HEK293 (cell line): ENCODE data around the gene OPN1MW3.

ENCODE experiments used
- CTCF ChIA-PET: fragments of 350-600 bp; formaldehyde crosslinking; extraction: SDS; loops from one replicate; lab custom pipeline; 2021; ENCODE audit warnings: antibody characterized with exemption; lab: Yijun Ruan, JAX
- POLR2A ChIA-PET: fragments of 300-600 bp; formaldehyde crosslinking; extraction: SDS; loops from one replicate; lab custom pipeline; 2020; ENCODE audit warnings: antibody characterized with exemption, inconsistent platforms; lab: Yijun Ruan, JAX
- H3K27ac ChIP-seq: fragments of 200-500 bp; sonication (Bioruptor generic); 2 replicates; pipeline ENCODE4 v1.5.1; 2014; ENCODE audit warnings: low read depth, low read length, control low read depth, inconsistent platforms; ENCODE audit errors: extremely low read depth
- H3K36me3 ChIP-seq, 2 experiments: fragments of 200-500 bp in 1 of 2; sonication (Bioruptor generic) in 1 of 2; 1 replicate in 1 of 2; 2 replicates in 1 of 2; pipeline ENCODE4 v1.5.1; 2014 to 2017; ENCODE audit warnings: inconsistent platforms in 2 of 2, low read length in 2 of 2; ENCODE audit not compliant: control insufficient read depth in 2 of 2, insufficient read depth in 1 of 2
- H3K4me1 ChIP-seq: fragments of 200-500 bp; sonication (Bioruptor generic); 2 replicates; pipeline ENCODE4 v1.5.1; 2014; ENCODE audit warnings: mild to moderate bottlenecking, low read length, inconsistent platforms; ENCODE audit not compliant: control insufficient read depth, insufficient read depth
- H3K4me3 ChIP-seq: 2 replicates; pipeline ENCODE4 v1.5.1; 2011; ENCODE audit warnings: low read depth, mild to moderate bottlenecking, control low read depth, low read length, moderate library complexity
- H3K9me3 ChIP-seq: fragments of 200-500 bp; sonication (Bioruptor generic); 2 replicates; pipeline ENCODE4 v1.5.1; 2014; ENCODE audit warnings: low read depth, low read length, inconsistent platforms; ENCODE audit not compliant: control insufficient read depth, insufficient read depth
- HOXD13 ChIP-seq: sonication (generic); formaldehyde crosslinking; IDR thresholded peaks from 2 replicates; pipeline ENCODE4 v1.8.0; 2022; ENCODE audit warnings: missing genetic modification reagents, borderline replicate concordance
- IKZF3 ChIP-seq: fragments of 450-650 bp; IDR thresholded peaks from 2 replicates; pipeline ENCODE4 v1.5.0; 2018; ENCODE audit warnings: missing biosample characterization, mild to moderate bottlenecking, missing genetic modification characterization, moderate library complexity
- KLF9 ChIP-seq: fragments of 450-650 bp; formaldehyde crosslinking; IDR thresholded peaks from 2 replicates; pipeline ENCODE4 v1.5.1; 2016; ENCODE audit warnings: missing biosample characterization, missing genetic modification characterization, low read depth
- ZBTB17 ChIP-seq: fragments of 450-650 bp; formaldehyde crosslinking; IDR thresholded peaks from 2 replicates; pipeline ENCODE4 v1.5.1; 2016; ENCODE audit warnings: missing biosample characterization, missing genetic modification characterization
- ZNF10 ChIP-seq: fragments of 450-650 bp; formaldehyde crosslinking; IDR thresholded peaks from 2 replicates; pipeline ENCODE4 v1.5.1; 2017; ENCODE audit warnings: missing biosample characterization, missing genetic modification characterization
- ZNF132 ChIP-seq: fragments of 450-650 bp; formaldehyde crosslinking; IDR thresholded peaks from 2 replicates; pipeline ENCODE4 v1.5.1; 2017; ENCODE audit warnings: missing biosample characterization, missing genetic modification characterization, borderline replicate concordance
- ZNF146 ChIP-seq: fragments of 450-650 bp; formaldehyde crosslinking; IDR thresholded peaks from 2 replicates; pipeline ENCODE4 v1.5.1; 2016; ENCODE audit warnings: missing biosample characterization, missing genetic modification characterization
- ZNF202 ChIP-seq: fragments of 450-650 bp; formaldehyde crosslinking; IDR thresholded peaks from 2 replicates; pipeline ENCODE4 v1.5.1; 2016; ENCODE audit warnings: missing biosample characterization, missing genetic modification characterization, borderline replicate concordance
- ZNF473 ChIP-seq: fragments of 450-650 bp; formaldehyde crosslinking; IDR thresholded peaks from 2 replicates; pipeline ENCODE4 v1.5.1; 2017; ENCODE audit warnings: missing biosample characterization, missing genetic modification characterization
- ZNF48 ChIP-seq: fragments of 450-650 bp; formaldehyde crosslinking; IDR thresholded peaks from 2 replicates; pipeline ENCODE4 v1.5.1; 2016; ENCODE audit warnings: missing biosample characterization, missing genetic modification characterization
- ZNF501 ChIP-seq: fragments of 450-650 bp; formaldehyde crosslinking; IDR thresholded peaks from 2 replicates; pipeline ENCODE4 v1.5.1; 2016; ENCODE audit warnings: missing biosample characterization, missing genetic modification characterization
- ZNF555 ChIP-seq: fragments of 450-650 bp; formaldehyde crosslinking; conservative IDR thresholded peaks from 2 replicates; pipeline ENCODE4 v1.5.1; 2017; ENCODE audit warnings: missing biosample characterization, mild to moderate bottlenecking, missing genetic modification characterization, inconsistent platforms
- ZNF626 ChIP-seq: fragments of 450-650 bp; sonication (Bioruptor Pico); formaldehyde crosslinking; IDR thresholded peaks from 2 replicates; pipeline ENCODE4 v1.5.1; 2018; ENCODE audit warnings: missing biosample characterization, missing genetic modification characterization, inconsistent platforms
- ZNF658 ChIP-seq: fragments of 450-650 bp; formaldehyde crosslinking; IDR thresholded peaks from 2 replicates; pipeline ENCODE4; 2016; ENCODE audit warnings: missing biosample characterization, missing genetic modification characterization
- ZNF707 ChIP-seq: fragments of 450-650 bp; formaldehyde crosslinking; IDR thresholded peaks from 2 replicates; pipeline ENCODE4 v1.5.1; 2016; ENCODE audit warnings: missing biosample characterization, missing genetic modification characterization
- ZSCAN16 ChIP-seq: fragments of 450-650 bp; formaldehyde crosslinking; IDR thresholded peaks from 2 replicates; pipeline ENCODE4 v1.5.1; 2016; ENCODE audit warnings: missing biosample characterization, missing genetic modification characterization
- ZXDB ChIP-seq: fragments of 450-650 bp; formaldehyde crosslinking; IDR thresholded peaks from 2 replicates; pipeline ENCODE4 v1.5.1; 2016; ENCODE audit warnings: missing biosample characterization, missing genetic modification characterization
- TF ChIP-seq, protein P1 (sequence below): fragments of 450-650 bp; formaldehyde crosslinking; IDR thresholded peaks from 2 replicates; pipeline ENCODE4 v1.5.1; 2016; ENCODE audit warnings: missing biosample characterization, missing genetic modification characterization, borderline replicate concordance
- TF ChIP-seq, protein P2 (sequence below): fragments of 450-650 bp; formaldehyde crosslinking; IDR thresholded peaks from 2 replicates; pipeline ENCODE4 v1.5.1; 2017; ENCODE audit warnings: missing biosample characterization, missing genetic modification characterization

Gene OPN1MW3

DNA sequence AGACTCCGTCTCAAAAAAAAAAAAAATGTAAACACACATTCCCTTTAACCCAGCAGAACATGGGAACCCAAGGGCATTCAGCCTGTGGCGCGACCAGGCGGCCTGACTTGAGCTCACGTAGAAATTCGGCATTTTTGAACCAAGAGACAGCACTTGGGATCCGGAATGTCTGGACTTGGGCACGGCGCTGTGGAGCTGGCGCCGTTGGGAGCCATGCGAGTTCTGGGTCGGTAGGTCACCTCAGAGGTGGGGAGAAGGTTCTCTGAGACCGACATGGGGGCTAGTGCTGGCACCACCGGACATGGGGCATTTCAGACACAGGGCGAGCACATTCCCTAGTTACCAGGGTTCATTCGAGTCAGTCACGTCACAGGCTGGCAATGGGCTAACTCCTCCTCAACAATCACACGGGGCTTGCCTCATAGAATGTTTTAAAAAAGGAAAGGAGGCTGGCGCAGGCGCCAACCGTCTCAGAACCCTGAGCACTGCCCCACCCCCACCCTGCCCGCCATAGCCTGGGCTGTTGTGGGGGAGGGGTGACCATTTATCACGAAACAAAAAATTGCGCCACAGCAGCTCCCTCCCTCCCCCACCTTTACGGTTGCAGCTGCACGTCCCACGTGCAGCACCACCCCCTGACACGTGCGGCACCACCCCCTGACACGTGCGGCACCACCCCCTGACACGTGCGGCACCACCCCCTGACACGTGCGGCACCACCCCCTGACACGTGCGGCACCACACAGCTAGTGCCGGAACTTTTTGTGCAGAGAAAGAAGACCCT lies 37.6 kb downstream of the OPN1MW3 start, which contains the start of gene TEX28:
Gene TEX28, minus strand, starts transcription at position 334 of the 784 bp plus-strand sequence. CDS start 3,007 bp downstream, outside the sequence.
- POLR2A ChIA-PET, result interaction anchor here (0.7 kb wide), 1 partner anchor 246 kb away, joined by 3 read pairs; no protein-coding TSS in a partner anchor
- TF ChIP-seq ZNF146 (tag by site-specific recombination), result no peak
- no peak for TF ChIP-seq ZXDB (tag by site-specific recombination)
- TF ChIP-seq HOXD13 (CRISPR knock-in tag), result no peak
- no peak for TF ChIP-seq ZSCAN16 (tag by site-specific recombination)
- TF ChIP-seq ZNF658 (tag by site-specific recombination), result no peak
- TF ChIP-seq, all 188 proteins: peak for 0
- Histone ChIP-seq H3K4me3 (no peak within 1 kb of the TSS), H3K36me3 (no peaks in the 10 kb centered on the region), H3K4me1 (no peaks in the 10 kb centered on the region), H3K27ac (no peak within 1 kb of the TSS), H3K9me3 (no peaks in the 10 kb centered on the region)
- CTCF ChIA-PET, result interaction anchor here (0.7 to 1.6 kb wide), 3 partner anchors 14 to 1336 kb away, joined by 3 to 6 read pairs (median 4); no protein-coding TSS in a partner anchor

DNA sequence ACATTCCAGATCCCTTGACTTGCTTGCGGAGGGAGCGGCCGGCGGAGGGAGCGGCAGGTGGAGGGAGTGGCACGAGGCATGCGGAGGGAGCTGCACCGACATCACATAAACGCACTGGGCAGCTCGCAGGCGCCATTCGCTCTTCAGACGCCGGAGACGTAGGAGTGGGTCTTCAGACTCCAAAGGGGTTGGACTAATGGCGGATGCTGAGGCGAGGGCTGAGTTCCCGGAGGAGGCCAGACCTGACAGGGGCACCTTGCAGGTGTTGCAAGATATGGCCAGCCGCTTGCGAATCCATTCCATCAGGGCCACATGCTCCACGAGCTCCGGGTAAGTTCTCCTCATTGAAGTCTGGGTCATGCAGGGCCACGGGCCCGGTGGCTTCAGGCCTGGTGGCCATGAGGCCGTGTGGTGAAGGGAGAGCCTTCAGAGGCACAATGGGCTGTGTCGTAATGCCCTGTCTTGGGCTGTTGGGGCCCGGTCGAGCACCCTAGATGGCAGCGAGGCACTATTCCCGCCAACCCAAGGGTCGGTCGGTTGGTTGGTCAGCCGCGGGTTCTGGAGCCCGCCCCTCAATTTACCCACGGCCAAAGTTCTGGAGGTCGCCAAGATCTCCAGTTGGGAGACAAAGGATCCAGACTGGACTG lies 38.4 kb downstream of the OPN1MW3 start, which contains the start of gene TKTL1:
Gene TKTL1, plus strand, starts transcription at position 132 of the 647 bp plus-strand sequence. Its CDS starts 65 bp downstream, at position 197.
- Histone ChIP-seq H3K36me3 (no peaks in the 10 kb centered on the region), H3K4me1 (no peaks in the 10 kb centered on the region), H3K27ac (no peak within 1 kb of the TSS), H3K4me3 (no peak within 1 kb of the TSS), H3K9me3 (no peaks in the 10 kb centered on the region)
- POLR2A ChIA-PET, result no interaction called here
- CTCF ChIA-PET, result interaction anchor here (0.6 to 1.6 kb wide), 2 partner anchors 13 to 624 kb away, joined by 6 read pairs; no protein-coding TSS in a partner anchor
- TF ChIP-seq ZNF132 (tag by site-specific recombination) (no peak), ZNF48 (tag by site-specific recombination) (no peak), ZNF10 (tag by site-specific recombination) (no peak), ZNF202 (tag by site-specific recombination) (no peak), ZNF473 (tag by site-specific recombination) (no peak), IKZF3 (tag by site-specific recombination) (no peak), ZNF555 (tag by site-specific recombination) (no peak), ZNF707 (tag by site-specific recombination) (no peak), ZBTB17 (tag by site-specific recombination) (no peak), KLF9 (tag by site-specific recombination) (no peak), ZNF501 (tag by site-specific recombination) (no peak), ZNF626 (tag by site-specific recombination) (no peak)
- TF ChIP-seq, protein P1, sequence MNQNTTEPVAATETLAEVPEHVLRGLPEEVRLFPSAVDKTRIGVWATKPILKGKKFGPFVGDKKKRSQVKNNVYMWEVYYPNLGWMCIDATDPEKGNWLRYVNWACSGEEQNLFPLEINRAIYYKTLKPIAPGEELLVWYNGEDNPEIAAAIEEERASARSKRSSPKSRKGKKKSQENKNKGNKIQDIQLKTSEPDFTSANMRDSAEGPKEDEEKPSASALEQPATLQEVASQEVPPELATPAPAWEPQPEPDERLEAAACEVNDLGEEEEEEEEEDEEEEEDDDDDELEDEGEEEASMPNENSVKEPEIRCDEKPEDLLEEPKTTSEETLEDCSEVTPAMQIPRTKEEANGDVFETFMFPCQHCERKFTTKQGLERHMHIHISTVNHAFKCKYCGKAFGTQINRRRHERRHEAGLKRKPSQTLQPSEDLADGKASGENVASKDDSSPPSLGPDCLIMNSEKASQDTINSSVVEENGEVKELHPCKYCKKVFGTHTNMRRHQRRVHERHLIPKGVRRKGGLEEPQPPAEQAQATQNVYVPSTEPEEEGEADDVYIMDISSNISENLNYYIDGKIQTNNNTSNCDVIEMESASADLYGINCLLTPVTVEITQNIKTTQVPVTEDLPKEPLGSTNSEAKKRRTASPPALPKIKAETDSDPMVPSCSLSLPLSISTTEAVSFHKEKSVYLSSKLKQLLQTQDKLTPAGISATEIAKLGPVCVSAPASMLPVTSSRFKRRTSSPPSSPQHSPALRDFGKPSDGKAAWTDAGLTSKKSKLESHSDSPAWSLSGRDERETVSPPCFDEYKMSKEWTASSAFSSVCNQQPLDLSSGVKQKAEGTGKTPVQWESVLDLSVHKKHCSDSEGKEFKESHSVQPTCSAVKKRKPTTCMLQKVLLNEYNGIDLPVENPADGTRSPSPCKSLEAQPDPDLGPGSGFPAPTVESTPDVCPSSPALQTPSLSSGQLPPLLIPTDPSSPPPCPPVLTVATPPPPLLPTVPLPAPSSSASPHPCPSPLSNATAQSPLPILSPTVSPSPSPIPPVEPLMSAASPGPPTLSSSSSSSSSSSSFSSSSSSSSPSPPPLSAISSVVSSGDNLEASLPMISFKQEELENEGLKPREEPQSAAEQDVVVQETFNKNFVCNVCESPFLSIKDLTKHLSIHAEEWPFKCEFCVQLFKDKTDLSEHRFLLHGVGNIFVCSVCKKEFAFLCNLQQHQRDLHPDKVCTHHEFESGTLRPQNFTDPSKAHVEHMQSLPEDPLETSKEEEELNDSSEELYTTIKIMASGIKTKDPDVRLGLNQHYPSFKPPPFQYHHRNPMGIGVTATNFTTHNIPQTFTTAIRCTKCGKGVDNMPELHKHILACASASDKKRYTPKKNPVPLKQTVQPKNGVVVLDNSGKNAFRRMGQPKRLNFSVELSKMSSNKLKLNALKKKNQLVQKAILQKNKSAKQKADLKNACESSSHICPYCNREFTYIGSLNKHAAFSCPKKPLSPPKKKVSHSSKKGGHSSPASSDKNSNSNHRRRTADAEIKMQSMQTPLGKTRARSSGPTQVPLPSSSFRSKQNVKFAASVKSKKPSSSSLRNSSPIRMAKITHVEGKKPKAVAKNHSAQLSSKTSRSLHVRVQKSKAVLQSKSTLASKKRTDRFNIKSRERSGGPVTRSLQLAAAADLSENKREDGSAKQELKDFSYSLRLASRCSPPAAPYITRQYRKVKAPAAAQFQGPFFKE, result no peak
- TF ChIP-seq, protein P2, sequence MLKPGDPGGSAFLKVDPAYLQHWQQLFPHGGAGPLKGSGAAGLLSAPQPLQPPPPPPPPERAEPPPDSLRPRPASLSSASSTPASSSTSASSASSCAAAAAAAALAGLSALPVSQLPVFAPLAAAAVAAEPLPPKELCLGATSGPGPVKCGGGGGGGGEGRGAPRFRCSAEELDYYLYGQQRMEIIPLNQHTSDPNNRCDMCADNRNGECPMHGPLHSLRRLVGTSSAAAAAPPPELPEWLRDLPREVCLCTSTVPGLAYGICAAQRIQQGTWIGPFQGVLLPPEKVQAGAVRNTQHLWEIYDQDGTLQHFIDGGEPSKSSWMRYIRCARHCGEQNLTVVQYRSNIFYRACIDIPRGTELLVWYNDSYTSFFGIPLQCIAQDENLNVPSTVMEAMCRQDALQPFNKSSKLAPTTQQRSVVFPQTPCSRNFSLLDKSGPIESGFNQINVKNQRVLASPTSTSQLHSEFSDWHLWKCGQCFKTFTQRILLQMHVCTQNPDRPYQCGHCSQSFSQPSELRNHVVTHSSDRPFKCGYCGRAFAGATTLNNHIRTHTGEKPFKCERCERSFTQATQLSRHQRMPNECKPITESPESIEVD (tag by site-specific recombination), result no peak
